Measurements from ENCODE around the gene SPRYD3. TPM values are rescaled to one million over a fixed set of nuclear protein-coding genes. Genes with fewer than 3 reads are reported as not detected.
A peak's percentile ranks its signal among the peaks of the same experiment; 100 is the strongest.
"Not testable (repeated sequence)": the region's sequence is repeated elsewhere in the genome, so short reads cannot be mapped to it uniquely, and the experiment has no call there.

The SPRYD3 gene
- total RNA-seq, 4 donors from 2014 or later = 79.7 to 125 (median 99.1) TPM

GRCh38 chr12:53096089-53096741 lies 17.0 kb upstream of the SPRYD3 start:
- peaks cover 32 to 56% (median 52%) of the 10 kb centered on the region in 4 donors for H3K4me1 ChIP-seq
- 60% methylated on average over 11 of the region's 11 CpGs for WGBS
- intact Hi-C loops (cut with DNase I) = no loop called here

GRCh38 chr12:53095596-53095895 lies 16.4 kb upstream of the SPRYD3 start:
- H3K4me3 ChIP-seq; H3K36me3 ChIP-seq; DNase-seq (ENCODE audit: extremely low spot score); H3K27me3 ChIP-seq; intact Hi-C loops (cut with DNase I); H3K9me3 ChIP-seq: not testable (repeated sequence)
- H3K27ac ChIP-seq (replicated peaks in 1 of 4) = peak overlapping the region in 3 of 4 donors; percentile 87 to 96 (median 89)
- 89% methylated on average over 3 of the region's 3 CpGs for WGBS
- peaks cover 32 to 50% (median 47%) of the 10 kb centered on the region in 4 donors for H3K4me1 ChIP-seq

More at GRCh38 chr12:53096089-53096741, 17.0 kb upstream of the SPRYD3 start:
- H3K4me3 ChIP-seq = peak overlapping the region; percentile 69 to 78 (median 71)
- peaks cover 4 to 10% (median 8%) of the 10 kb centered on the region in 4 donors for H3K36me3 ChIP-seq
- DNase-seq (ENCODE audit: extremely low spot score) = no peak
- no peaks in the 10 kb centered on the region for H3K9me3 ChIP-seq
- no peaks in the 10 kb centered on the region for H3K27me3 ChIP-seq
- peak overlapping the region; percentile 87 to 96 (median 91) for H3K27ac ChIP-seq (replicated peaks in 1 of 4)
- TF ChIP-seq POLR2AphosphoS5 (IDR thresholded peaks at IDR 0.05) = peak; percentile 67 to 83
- TF ChIP-seq EP300 (IDR thresholded peaks at IDR 0.05) = no peak

- WGBS = 99% methylated on average over 5 of the region's 5 CpGs
- peak overlapping the region in 1 of 4 donors; percentile 96 for H3K27ac ChIP-seq (replicated peaks in 1 of 4)
- DNase-seq (ENCODE audit: extremely low spot score); H3K27me3 ChIP-seq; H3K9me3 ChIP-seq; H3K36me3 ChIP-seq; intact Hi-C loops (cut with DNase I); H3K4me3 ChIP-seq: not testable (repeated sequence)
- peaks cover 32 to 44% (median 42%) of the 10 kb centered on the region in 4 donors for H3K4me1 ChIP-seq
These were observed 15.8 kb upstream of the SPRYD3 start for GRCh38 chr12:53094796-53095595.

- 71% methylated on average over 6 of the region's 6 CpGs for WGBS
- H3K27me3 ChIP-seq = no peaks in the 10 kb centered on the region
- peaks cover 32 to 41% (median 38%) of the 10 kb centered on the region in 4 donors for H3K4me1 ChIP-seq
- no peak for TF ChIP-seq EP300 (IDR thresholded peaks at IDR 0.05)
- no peak for TF ChIP-seq POLR2A (IDR thresholded peaks at IDR 0.05; ENCODE audit: low read depth)
- no peak for TF ChIP-seq POLR2AphosphoS5 (IDR thresholded peaks at IDR 0.05)
- TF ChIP-seq CTCF (IDR thresholded peaks at IDR 0.05) = no peak
- no peak for DNase-seq (ENCODE audit: extremely low spot score)
- no peaks in the 10 kb centered on the region for H3K9me3 ChIP-seq
- intact Hi-C loops (cut with DNase I) = no loop called here
- H3K27ac ChIP-seq (replicated peaks in 1 of 4) = peak overlapping the region in 3 of 4 donors; percentile 0 to 45 (median 36)
- H3K36me3 ChIP-seq = no peaks in the 10 kb centered on the region
- no peak overlapping the region for H3K4me3 ChIP-seq
These were observed 15.2 kb upstream of the SPRYD3 start for GRCh38 chr12:53094394-53094787.

GRCh38 chr12:53093777-53094393 lies 14.7 kb upstream of the SPRYD3 start:
- 79% methylated on average over 5 of the region's 6 CpGs for WGBS
- Histone ChIP-seq H3K27me3 (no peaks in the 10 kb centered on the region), H3K9me3 (no peaks in the 10 kb centered on the region), H3K4me1 (peaks cover 28 to 35% (median 33%) of the 10 kb centered on the region in 4 donors), H3K27ac (replicated peaks in 1 of 4) (peak overlapping the region in 3 of 4 donors; percentile 0 to 45 (median 36)), H3K36me3 (no peaks in the 10 kb centered on the region), H3K4me3 (no peak overlapping the region)
- intact Hi-C loops (cut with DNase I) = no loop called here
- no peak for TF ChIP-seq EP300 (IDR thresholded peaks at IDR 0.05)
- TF ChIP-seq POLR2A (IDR thresholded peaks at IDR 0.05; ENCODE audit: low read depth) = no peak
- no peak for TF ChIP-seq CTCF (IDR thresholded peaks at IDR 0.05)
- TF ChIP-seq POLR2AphosphoS5 (IDR thresholded peaks at IDR 0.05) = no peak
- no peak for DNase-seq (ENCODE audit: extremely low spot score)

- H3K36me3 ChIP-seq = no peaks in the 10 kb centered on the region
- no peak overlapping the region for H3K4me3 ChIP-seq
- 91% methylated on average over 6 of the region's 6 CpGs for WGBS
- intact Hi-C loops (cut with DNase I) = no loop called here
- H3K27ac ChIP-seq (replicated peaks in 1 of 4) = no peak overlapping the region
- H3K4me1 ChIP-seq = peaks cover 11 to 14% (median 12%) of the 10 kb centered on the region in 4 donors
- TF ChIP-seq POLR2AphosphoS5 (IDR thresholded peaks at IDR 0.05) (no peak), EP300 (IDR thresholded peaks at IDR 0.05) (no peak), POLR2A (IDR thresholded peaks at IDR 0.05; ENCODE audit: low read depth) (no peak), CTCF (IDR thresholded peaks at IDR 0.05) (no peak)
- H3K9me3 ChIP-seq = no peaks in the 10 kb centered on the region
- no peaks in the 10 kb centered on the region for H3K27me3 ChIP-seq
- DNase-seq (ENCODE audit: extremely low spot score) = no peak
These were observed 12.6 kb upstream of the SPRYD3 start for GRCh38 chr12:53091756-53092155.

Data from esophagus muscularis mucosa (tissue), 4 donors.